DOHH2 (cell line): Measurements from ENCODE around the gene DEFB123.
A peak's percentile ranks its signal among the peaks of the same experiment; 100 is the strongest.

Source experiments
- H3F3A ChIP-seq: fragments of 200-600 bp; sonication (generic), shearing (Covaris generic); 2 replicates; pipeline ENCODE4 v1.6.0; 2016; ENCODE audit warnings: antibody characterized with exemption, mild to moderate bottlenecking; ENCODE audit not compliant: control insufficient read depth, insufficient read depth
- H3K27ac ChIP-seq: fragments of 200-600 bp; sonication (generic); 2 replicates; pipeline ENCODE4 v1.5.1; 2014; ENCODE audit warnings: low read depth, mild to moderate bottlenecking, low read length, moderate library complexity
- H3K27me3 ChIP-seq: fragments of 200-600 bp; sonication (generic); 2 replicates; pipeline ENCODE4 v1.6.1; 2014; ENCODE audit warnings: mild to moderate bottlenecking, low read length, mixed read lengths; ENCODE audit not compliant: control insufficient read depth
- H3K36me3 ChIP-seq: fragments of 200-600 bp; sonication (generic); 2 replicates; pipeline ENCODE4 v1.6.1; 2014; ENCODE audit warnings: mild to moderate bottlenecking, low read length, moderate library complexity, mixed read lengths; ENCODE audit not compliant: control insufficient read depth
- H3K4me1 ChIP-seq: fragments of 200-600 bp; sonication (generic); 2 replicates; pipeline ENCODE4 v1.6.1; 2014; ENCODE audit warnings: mild to moderate bottlenecking, low read length, mixed read lengths; ENCODE audit not compliant: control insufficient read depth
- H3K4me2 ChIP-seq: fragments of 200-600 bp; sonication (generic); 2 replicates; pipeline ENCODE4 v1.6.0; 2014; ENCODE audit warnings: mild to moderate bottlenecking, low read length, moderate library complexity
- H3K4me3 ChIP-seq: fragments of 200-600 bp; sonication (generic); 2 replicates; pipeline ENCODE4 v1.5.1; 2014; ENCODE audit warnings: mild to moderate bottlenecking, low read length, mixed read lengths
- H3K79me2 ChIP-seq: fragments of 200-600 bp; sonication (generic); 2 replicates; pipeline ENCODE4 v1.6.1; 2014; ENCODE audit warnings: mild to moderate bottlenecking, low read length, mixed read lengths; ENCODE audit not compliant: control insufficient read depth
- H3K9me2 ChIP-seq: fragments of 200-600 bp; sonication (generic); replicated peaks from 2 replicates; pipeline ENCODE4 v1.6.1; 2014; ENCODE audit warnings: mild to moderate bottlenecking, low read length, mixed read lengths; ENCODE audit not compliant: control insufficient read depth
- H3K9me3 ChIP-seq: fragments of 200-600 bp; sonication (generic); 2 replicates; pipeline ENCODE4 v1.6.1; 2014; ENCODE audit warnings: antibody characterized with exemption, low read length, mixed read lengths; ENCODE audit not compliant: control insufficient read depth, insufficient read depth
- H4K20me1 ChIP-seq: fragments of 200-600 bp; sonication (generic); 2 replicates; pipeline ENCODE4 v1.6.0; 2014; ENCODE audit warnings: low read depth, mild to moderate bottlenecking, antibody characterized with exemption, low read length, moderate library complexity; ENCODE audit not compliant: control insufficient read depth, insufficient read depth
- EZH2phosphoT487 ChIP-seq: fragments of 200-600 bp; sonication (generic); IDR thresholded peaks from 2 replicates; pipeline ENCODE4 v1.6.1; 2017; ENCODE audit warnings: borderline replicate concordance, mild to moderate bottlenecking, antibody characterized with exemption, low read length, moderate library complexity, mixed read lengths
- TF ChIP-seq, protein P1 (sequence below): fragments of 200-600 bp; sonication (generic); IDR thresholded peaks from one replicate; pipeline ENCODE4 v1.5.1; 2014; ENCODE audit warnings: antibody characterized with exemption, mild to moderate bottlenecking, low read depth, low read length; ENCODE audit not compliant: poor library complexity, severe bottlenecking

The DEFB123 gene

GRCh38 chr20:31489152-31489551 is 48.7 kb downstream of the DEFB123 start:
- Histone ChIP-seq H3K9me3 (no peaks in the 10 kb centered on the region), H3K4me2 (no peak overlapping the region), H3K27ac (no peak overlapping the region), H4K20me1 (no peaks in the 10 kb centered on the region), H3K4me1 (no peaks in the 10 kb centered on the region), H3K27me3 (no peaks in the 10 kb centered on the region), H3K36me3 (no peaks in the 10 kb centered on the region), H3K79me2 (no peaks in the 10 kb centered on the region), H3K9me2 (no peaks in the 10 kb centered on the region), H3K4me3 (no peak overlapping the region), H3F3A (no peaks in the 10 kb centered on the region)
- TF ChIP-seq, protein P1, sequence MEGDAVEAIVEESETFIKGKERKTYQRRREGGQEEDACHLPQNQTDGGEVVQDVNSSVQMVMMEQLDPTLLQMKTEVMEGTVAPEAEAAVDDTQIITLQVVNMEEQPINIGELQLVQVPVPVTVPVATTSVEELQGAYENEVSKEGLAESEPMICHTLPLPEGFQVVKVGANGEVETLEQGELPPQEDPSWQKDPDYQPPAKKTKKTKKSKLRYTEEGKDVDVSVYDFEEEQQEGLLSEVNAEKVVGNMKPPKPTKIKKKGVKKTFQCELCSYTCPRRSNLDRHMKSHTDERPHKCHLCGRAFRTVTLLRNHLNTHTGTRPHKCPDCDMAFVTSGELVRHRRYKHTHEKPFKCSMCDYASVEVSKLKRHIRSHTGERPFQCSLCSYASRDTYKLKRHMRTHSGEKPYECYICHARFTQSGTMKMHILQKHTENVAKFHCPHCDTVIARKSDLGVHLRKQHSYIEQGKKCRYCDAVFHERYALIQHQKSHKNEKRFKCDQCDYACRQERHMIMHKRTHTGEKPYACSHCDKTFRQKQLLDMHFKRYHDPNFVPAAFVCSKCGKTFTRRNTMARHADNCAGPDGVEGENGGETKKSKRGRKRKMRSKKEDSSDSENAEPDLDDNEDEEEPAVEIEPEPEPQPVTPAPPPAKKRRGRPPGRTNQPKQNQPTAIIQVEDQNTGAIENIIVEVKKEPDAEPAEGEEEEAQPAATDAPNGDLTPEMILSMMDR: no peak
- TF ChIP-seq EZH2phosphoT487: no peak

GRCh38 chr20:31490752-31491151 is 50.3 kb downstream of the DEFB123 start:
- Histone ChIP-seq H3K79me2 (no peaks in the 10 kb centered on the region), H3K4me1 (no peaks in the 10 kb centered on the region), H3K27ac (no peak overlapping the region), H3K4me2 (no peak overlapping the region), H3F3A (no peaks in the 10 kb centered on the region), H4K20me1 (no peaks in the 10 kb centered on the region), H3K36me3 (no peaks in the 10 kb centered on the region), H3K27me3 (0 out of 2 replicates have a peak, but pooled peaks cover 5% of the 10 kb centered on the region), H3K9me2 (no peaks in the 10 kb centered on the region), H3K4me3 (no peak overlapping the region), H3K9me3 (no peaks in the 10 kb centered on the region)
- TF ChIP-seq EZH2phosphoT487: no peak
- TF ChIP-seq, protein P1: no peak

DNA sequence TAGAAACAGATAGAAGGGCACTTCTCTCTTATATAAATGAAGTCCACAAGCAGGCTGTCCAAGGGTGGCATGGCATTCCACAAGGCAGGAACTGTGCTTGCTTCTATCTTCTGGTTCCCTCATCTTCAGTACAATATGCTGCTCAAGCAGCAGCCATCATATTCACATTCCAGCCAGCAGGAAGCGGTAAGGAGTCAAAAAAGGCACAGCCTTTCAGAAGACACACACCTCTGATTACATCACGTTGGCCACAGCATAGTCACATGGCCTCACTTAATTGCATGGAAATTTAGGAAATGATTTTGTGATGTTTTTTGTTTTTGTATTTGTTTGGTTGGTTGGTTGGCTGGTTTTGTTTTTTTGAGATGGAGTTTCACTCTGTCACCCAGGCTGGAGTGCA is 53.7 kb downstream of the DEFB123 start:
- Histone ChIP-seq H3K4me2 (no peak overlapping the region), H3F3A (no peaks in the 10 kb centered on the region), H3K9me3 (no peaks in the 10 kb centered on the region), H3K4me3 (no peak overlapping the region), H3K27me3 (0 out of 2 replicates have a peak, but pooled peaks cover 10% of the 10 kb centered on the region), H3K36me3 (no peaks in the 10 kb centered on the region), H3K9me2 (no peaks in the 10 kb centered on the region), H3K79me2 (no peaks in the 10 kb centered on the region), H4K20me1 (no peaks in the 10 kb centered on the region), H3K4me1 (no peaks in the 10 kb centered on the region), H3K27ac (no peak overlapping the region)
- TF ChIP-seq, protein P1: peak; percentile 24
- TF ChIP-seq EZH2phosphoT487: no peak

- TF ChIP-seq EZH2phosphoT487: no peak
- TF ChIP-seq, protein P1: no peak
- Histone ChIP-seq H4K20me1 (no peaks in the 10 kb centered on the region), H3K27ac (no peak overlapping the region), H3F3A (no peaks in the 10 kb centered on the region), H3K79me2 (no peaks in the 10 kb centered on the region), H3K9me2 (no peaks in the 10 kb centered on the region), H3K27me3 (0 out of 2 replicates have a peak, but pooled peaks cover 10% of the 10 kb centered on the region), H3K4me1 (no peaks in the 10 kb centered on the region), H3K36me3 (no peaks in the 10 kb centered on the region), H3K9me3 (no peaks in the 10 kb centered on the region), H3K4me2 (no peak overlapping the region), H3K4me3 (no peak overlapping the region)
Observed at GRCh38 chr20:31496761-31497295, 56.4 kb downstream of the DEFB123 start.
